MCF 10A (cell line): ENCODE data around the gene BEND7. TPM values are rescaled to one million over a fixed set of nuclear protein-coding genes. Genes with fewer than 3 reads are reported as not detected.

Experiments
- BruUV-seq: library from RNA; stranded (reverse); fragments of 400-500 nt; replicated peaks from 2 replicates; lab custom pipeline; 2021; lab: Mats Ljungman, UMichigan
- CTCF ChIA-PET: fragments of 300-600 bp; sonication (Branson Sonifier 250); formaldehyde crosslinking; extraction: SDS; loops from one replicate; lab custom pipeline; 2021; ENCODE audit warnings: antibody characterized with exemption, inconsistent platforms; lab: Yijun Ruan, JAX
- POLR2A ChIA-PET: fragments of 300-600, 350-650 bp; sonication (Branson Sonifier 250); formaldehyde crosslinking; extraction: SDS; loops from one replicate; lab custom pipeline; 2020; ENCODE audit warnings: antibody characterized with exemption, inconsistent platforms; lab: Yijun Ruan, JAX
- DNase-seq: peaks from one replicate; pipeline ENCODE4 v3.0.0-alpha.2; 2018; ENCODE audit not compliant: unreplicated experiment
- H3K27ac Mint-ChIP-seq: one replicate; pipeline ENCODE4 v1.8.0; 2022; ENCODE audit warnings: mild to moderate bottlenecking, low read depth, mixed read lengths; ENCODE audit not compliant: unreplicated experiment
- H3K27me3 Mint-ChIP-seq: one replicate; pipeline ENCODE4 v1.8.0; 2022; ENCODE audit warnings: mixed read lengths; ENCODE audit not compliant: insufficient read depth, unreplicated experiment
- H3K36me3 Mint-ChIP-seq: one replicate; pipeline ENCODE4 v1.8.0; 2022; ENCODE audit warnings: mild to moderate bottlenecking, moderate library complexity, mixed read lengths; ENCODE audit not compliant: insufficient read depth, unreplicated experiment
- H3K4me1 Mint-ChIP-seq: one replicate; pipeline ENCODE4 v1.8.0; 2022; ENCODE audit warnings: mixed read lengths; ENCODE audit not compliant: insufficient read depth, unreplicated experiment
- H3K4me3 Mint-ChIP-seq: one replicate; pipeline ENCODE4 v1.8.0; 2022; ENCODE audit warnings: mild to moderate bottlenecking, moderate library complexity, mixed read lengths; ENCODE audit not compliant: unreplicated experiment
- H3K9me3 Mint-ChIP-seq: one replicate; pipeline ENCODE4 v1.8.0; 2022; ENCODE audit warnings: mixed read lengths; ENCODE audit not compliant: unreplicated experiment
- intact Hi-C: fragments of 100-400 bp; cut with micrococcal nuclease; formaldehyde crosslinking; loops from 2 replicates; pipeline ENCODE4 v1.14.1; 2022
- total RNA-seq: library from RNA; stranded (reverse); gene quantifications from 2 replicates; pipeline ENCODE4 v1.2.3, GENCODE V29; 2022
- TF ChIP-seq, protein P1 (sequence below): fragments of 200-600 bp; IDR thresholded peaks from one replicate; pipeline ENCODE4 v1.8.0; 2022; ENCODE audit warnings: antibody characterized with exemption, mild to moderate bottlenecking; ENCODE audit not compliant: unreplicated experiment

The BEND7 gene
- total RNA-seq, 1 experiment from 2014 or later: 12.4 TPM

- no peaks in the 10 kb centered on the region for H3K36me3 Mint-ChIP-seq
- TF ChIP-seq, protein P1, sequence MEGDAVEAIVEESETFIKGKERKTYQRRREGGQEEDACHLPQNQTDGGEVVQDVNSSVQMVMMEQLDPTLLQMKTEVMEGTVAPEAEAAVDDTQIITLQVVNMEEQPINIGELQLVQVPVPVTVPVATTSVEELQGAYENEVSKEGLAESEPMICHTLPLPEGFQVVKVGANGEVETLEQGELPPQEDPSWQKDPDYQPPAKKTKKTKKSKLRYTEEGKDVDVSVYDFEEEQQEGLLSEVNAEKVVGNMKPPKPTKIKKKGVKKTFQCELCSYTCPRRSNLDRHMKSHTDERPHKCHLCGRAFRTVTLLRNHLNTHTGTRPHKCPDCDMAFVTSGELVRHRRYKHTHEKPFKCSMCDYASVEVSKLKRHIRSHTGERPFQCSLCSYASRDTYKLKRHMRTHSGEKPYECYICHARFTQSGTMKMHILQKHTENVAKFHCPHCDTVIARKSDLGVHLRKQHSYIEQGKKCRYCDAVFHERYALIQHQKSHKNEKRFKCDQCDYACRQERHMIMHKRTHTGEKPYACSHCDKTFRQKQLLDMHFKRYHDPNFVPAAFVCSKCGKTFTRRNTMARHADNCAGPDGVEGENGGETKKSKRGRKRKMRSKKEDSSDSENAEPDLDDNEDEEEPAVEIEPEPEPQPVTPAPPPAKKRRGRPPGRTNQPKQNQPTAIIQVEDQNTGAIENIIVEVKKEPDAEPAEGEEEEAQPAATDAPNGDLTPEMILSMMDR: no peak
- no peak overlapping the region for H3K27ac Mint-ChIP-seq
- POLR2A ChIA-PET: no interaction called here
- H3K27me3 Mint-ChIP-seq: no peaks in the 10 kb centered on the region
- no peak for DNase-seq
- H3K9me3 Mint-ChIP-seq: peaks cover 7% of the 10 kb centered on the region
- no peaks in the 10 kb centered on the region for H3K4me1 Mint-ChIP-seq
- BruUV-seq: no TSS peak
- CTCF ChIA-PET: interaction anchor here (0.6 to 0.7 kb wide), 2 partner anchors 36 to 437 kb away, joined by 3 to 4 read pairs; no protein-coding TSS in a partner anchor
- intact Hi-C loops: no loop called here
- no peak overlapping the region for H3K4me3 Mint-ChIP-seq
Observed at GRCh38 chr10:13399236-13399635, 129.6 kb downstream of the BEND7 start.

- H3K27me3 Mint-ChIP-seq: no peaks in the 10 kb centered on the region
- BruUV-seq: no TSS peak
- TF ChIP-seq, protein P1: no peak
- H3K4me1 Mint-ChIP-seq: no peaks in the 10 kb centered on the region
- ChIA-PET CTCF (interaction anchor here (1.2 kb wide), 2 partner anchors 26 to 43 kb away, joined by 3 to 4 read pairs; no protein-coding TSS in a partner anchor), POLR2A (no interaction called here)
- H3K4me3 Mint-ChIP-seq: no peak overlapping the region
- H3K9me3 Mint-ChIP-seq: peaks cover 7% of the 10 kb centered on the region
- intact Hi-C loops: no loop called here
- no peak for DNase-seq
- H3K27ac Mint-ChIP-seq: no peak overlapping the region
- H3K36me3 Mint-ChIP-seq: no peaks in the 10 kb centered on the region
Observed at GRCh38 chr10:13397052-13397451, 131.8 kb downstream of the BEND7 start.

- no peak for DNase-seq
- Mint-ChIP-seq H3K27me3 (no peaks in the 10 kb centered on the region), H3K4me3 (no peak overlapping the region), H3K9me3 (peaks cover 7% of the 10 kb centered on the region), H3K4me1 (no peaks in the 10 kb centered on the region), H3K27ac (no peak overlapping the region), H3K36me3 (no peaks in the 10 kb centered on the region)
- intact Hi-C loops: no loop called here
- no TSS peak for BruUV-seq
- TF ChIP-seq, protein P1: no peak
- CTCF ChIA-PET: interaction anchor here (0.7 to 1.2 kb wide), 3 partner anchors 24 to 43 kb away, joined by 3 to 4 read pairs (median 3); no protein-coding TSS in a partner anchor
- POLR2A ChIA-PET: no interaction called here
Observed at GRCh38 chr10:13396369-13396768, 132.4 kb downstream of the BEND7 start.

DNA sequence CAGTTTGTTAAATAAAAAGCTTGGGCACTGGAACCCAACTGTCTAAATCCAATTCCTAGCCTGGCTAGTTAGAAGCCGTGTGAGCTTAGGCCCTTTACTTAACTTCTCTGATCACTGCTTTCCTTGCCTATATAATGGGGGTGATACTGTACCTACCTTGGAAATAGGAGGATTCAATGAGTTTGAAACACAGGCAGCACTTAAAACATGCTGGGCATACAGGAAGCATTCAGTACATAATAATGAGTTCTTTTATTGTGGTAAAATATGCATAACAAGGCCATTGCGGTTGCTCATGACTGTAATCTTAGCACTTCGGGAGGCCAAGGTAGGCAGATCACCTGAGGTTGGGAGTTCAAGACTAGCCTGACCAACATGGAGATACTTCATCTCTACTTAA lies 133.3 kb downstream of the BEND7 start:
- no peak for DNase-seq
- peaks cover 6% of the 10 kb centered on the region for H3K9me3 Mint-ChIP-seq
- no peak overlapping the region for H3K27ac Mint-ChIP-seq
- H3K4me3 Mint-ChIP-seq: no peak overlapping the region
- H3K27me3 Mint-ChIP-seq: no peaks in the 10 kb centered on the region
- TF ChIP-seq, protein P1: no peak
- H3K36me3 Mint-ChIP-seq: no peaks in the 10 kb centered on the region
- POLR2A ChIA-PET: no interaction called here
- BruUV-seq: no TSS peak
- H3K4me1 Mint-ChIP-seq: no peaks in the 10 kb centered on the region
- intact Hi-C loops: no loop called here
- CTCF ChIA-PET: interaction anchor here (0.7 to 1.4 kb wide), 3 partner anchors 15 to 46 kb away, joined by 3 to 6 read pairs (median 3); no protein-coding TSS in a partner anchor
